HG03558 (cell line): Measurements from ENCODE around the gene TSKS.
"Not testable (repeated sequence)": the region's sequence is repeated elsewhere in the genome, so short reads cannot be mapped to it uniquely, and the experiment has no call there.

Experiments
- ATAC-seq: cut with Tn5 transposase; IDR thresholded peaks from one replicate; pipeline ENCODE4 v1.9.1; 2021; ENCODE audit warnings: moderate number of reproducible peaks; ENCODE audit not compliant: unreplicated experiment; ENCODE audit errors: extremely low read depth

Gene TSKS

DNA sequence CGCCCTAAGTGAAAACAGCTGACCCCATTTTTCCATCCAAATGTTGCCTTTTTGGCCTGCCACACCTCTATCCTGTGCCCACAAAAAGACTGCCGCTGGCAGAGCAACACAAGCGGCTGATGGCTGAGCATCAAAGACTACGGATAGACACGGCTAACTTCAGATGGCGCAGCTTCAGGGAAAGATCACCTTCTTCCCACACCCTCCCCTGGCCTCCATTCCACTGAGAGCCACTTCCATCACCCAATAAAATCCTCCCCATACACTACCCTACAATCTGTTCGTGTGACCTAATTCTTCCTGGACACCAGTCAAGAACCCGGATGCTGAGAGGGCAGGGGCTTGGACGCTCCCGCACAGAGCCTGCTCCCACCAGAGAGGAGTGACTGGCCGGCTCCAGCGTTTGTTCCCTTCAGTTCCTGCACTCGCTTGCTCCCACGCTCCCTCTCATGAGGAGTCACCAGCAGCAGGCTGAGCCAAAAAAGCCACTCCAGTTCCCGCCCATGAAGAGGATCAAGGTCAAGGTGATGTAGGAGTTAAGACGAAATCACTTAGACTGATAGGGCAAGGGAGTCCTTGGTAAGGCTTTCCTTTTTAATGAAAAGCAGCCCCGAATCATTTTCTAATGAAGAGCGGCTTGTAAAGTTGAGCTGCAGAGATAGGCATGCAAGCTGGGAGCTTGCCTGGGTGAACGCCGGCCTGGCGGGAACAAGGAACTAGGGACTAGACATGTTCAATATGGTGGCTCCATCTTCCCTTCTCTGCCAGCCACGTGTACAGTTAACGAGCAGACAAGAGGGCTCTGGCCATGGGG, 35.7 kb downstream of the TSKS start:
- no peak for ATAC-seq

DNA sequence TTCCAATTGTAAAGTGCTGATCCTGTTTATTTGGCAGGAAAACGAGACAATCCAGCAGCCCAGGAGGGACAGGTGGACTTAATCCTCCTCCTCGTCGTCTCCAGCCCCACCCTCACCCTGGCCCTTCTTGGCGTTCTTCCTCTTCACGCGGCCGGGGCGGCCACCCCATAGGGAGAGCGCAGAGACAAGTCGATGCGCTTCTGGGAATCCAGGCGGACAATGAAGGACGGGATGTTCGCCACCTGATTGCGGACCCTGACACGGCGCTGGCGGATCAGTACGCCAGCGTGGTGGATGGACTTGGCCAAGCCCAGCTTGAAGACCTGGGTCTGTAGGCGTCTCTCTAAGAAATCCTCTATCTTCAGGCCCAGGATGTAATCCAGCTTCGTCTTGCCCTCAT, 43.7 kb downstream of the TSKS start:
- not testable (repeated sequence) for ATAC-seq

DNA sequence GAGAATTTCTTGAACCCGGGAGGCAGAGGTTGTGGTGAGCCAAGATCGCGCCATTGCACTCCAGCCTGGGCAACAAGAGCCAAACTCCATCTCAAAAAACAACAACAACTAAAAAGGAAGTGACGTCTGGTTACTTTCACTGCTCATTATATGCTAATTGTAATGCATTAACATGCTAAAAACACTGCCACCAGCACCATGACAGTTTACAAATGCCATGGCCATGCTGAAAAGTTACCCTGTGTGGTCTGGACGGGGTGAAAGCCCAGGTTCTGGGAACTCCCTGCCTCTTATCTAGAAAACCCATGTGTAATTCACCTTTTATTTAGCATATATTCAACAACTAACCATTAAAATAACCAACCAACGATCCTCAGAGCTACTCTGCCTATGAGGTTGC, 44.1 kb downstream of the TSKS start:
- ATAC-seq: no peak

- ATAC-seq: no peak
These were observed 44.6 kb downstream of the TSKS start for GRCh38 chr19:49718511-49718910.

DNA sequence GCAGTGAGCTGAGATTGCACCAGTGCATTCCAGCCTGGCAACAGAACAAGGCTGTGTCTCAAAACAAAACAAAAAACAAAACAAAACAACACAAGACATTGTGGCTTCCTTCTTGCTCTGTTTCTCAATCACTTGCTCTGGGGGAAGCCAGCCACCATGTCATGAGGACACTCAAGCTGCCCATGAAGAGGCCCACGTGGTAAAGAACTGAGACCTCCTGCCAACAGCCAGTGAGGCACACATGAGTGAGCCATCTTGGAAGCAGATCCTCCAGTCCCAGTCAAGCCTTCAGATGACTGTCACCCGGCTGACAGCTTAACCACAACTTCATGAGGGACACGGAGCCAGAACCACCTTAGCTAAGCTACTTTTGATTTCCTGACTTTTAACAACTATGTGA, 47.0 kb downstream of the TSKS start:
- ATAC-seq: no peak

DNA sequence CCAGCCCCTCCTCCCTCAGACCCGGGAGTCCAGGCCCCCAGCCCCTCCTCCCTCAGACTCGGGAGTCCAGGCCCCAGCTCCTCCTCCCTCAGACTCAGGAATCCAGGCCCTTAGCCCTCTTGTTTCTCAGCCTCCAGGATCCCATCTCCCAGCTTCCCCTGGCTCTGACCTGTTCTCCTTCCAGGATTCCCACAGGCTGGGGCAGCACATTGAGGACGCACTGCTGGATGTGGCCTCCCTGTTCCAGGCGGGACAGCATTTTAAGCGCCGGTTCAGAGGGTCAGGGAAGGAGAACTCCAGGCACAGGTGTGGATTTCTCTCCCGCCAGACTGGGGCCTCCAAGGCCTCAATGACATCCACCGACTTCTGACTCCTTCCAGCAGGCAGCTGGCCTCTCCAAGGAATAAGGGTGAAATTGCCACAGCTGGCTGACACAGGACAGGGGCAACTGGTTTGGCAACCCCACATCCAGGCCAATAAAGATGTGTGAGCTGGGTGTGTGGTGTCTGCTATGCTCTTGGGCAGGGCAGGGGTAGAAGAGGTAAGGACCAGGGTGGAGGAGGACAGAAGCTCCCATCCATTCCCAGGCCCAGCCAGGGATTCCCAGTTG, 49.8 kb downstream of the TSKS start:
- ATAC-seq: no peak

DNA sequence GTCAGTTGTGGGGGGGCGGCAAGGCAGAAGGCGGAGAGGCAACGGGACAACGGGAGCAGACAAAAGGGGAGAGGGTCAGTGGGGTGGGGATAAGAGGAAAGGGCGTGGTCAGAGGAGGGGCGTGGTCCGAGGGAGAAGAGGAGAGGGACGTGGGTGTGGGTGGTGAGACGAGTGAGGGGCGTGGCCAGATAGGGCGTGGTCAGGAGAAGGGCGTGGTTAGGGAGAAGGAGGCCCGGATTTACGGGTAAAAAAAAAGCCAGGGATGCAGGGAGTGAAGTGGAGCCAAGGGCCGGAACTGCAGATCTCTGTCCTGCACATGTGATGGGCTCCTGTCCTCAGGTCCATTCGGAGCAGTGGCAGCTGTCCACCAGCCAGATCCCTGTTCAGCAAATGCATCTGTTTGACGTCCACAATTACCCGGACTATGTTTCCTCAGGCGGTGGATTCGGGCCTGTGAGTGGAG, 50.7 kb downstream of the TSKS start:
- no peak for ATAC-seq

DNA sequence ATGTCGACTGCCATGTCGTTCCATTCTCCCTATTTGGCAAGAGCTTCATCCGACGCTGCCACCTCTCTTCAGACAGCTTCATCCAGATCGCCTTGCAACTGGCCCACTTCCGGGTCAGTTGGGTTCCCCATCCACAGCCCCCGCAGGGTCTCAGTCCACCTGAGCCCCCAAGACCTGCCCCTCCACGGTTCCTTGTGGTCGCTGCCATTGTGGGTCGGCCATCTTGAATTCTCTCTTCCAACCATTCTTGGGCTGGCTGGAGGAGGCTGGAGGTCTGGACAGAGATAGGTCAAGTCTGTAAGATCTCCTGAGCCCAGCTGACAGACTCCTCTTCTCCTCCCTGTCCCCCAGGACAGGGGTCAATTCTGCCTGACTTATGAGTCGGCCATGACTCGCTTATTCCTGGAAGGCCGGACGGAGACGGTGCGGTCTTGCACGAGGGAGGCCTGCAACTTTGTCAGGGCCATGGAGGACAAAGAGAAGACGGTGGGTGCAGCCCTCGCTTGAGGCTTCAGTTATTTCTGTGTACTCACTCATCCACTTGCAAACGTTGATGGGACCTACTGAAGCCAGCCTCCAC, 52.6 kb downstream of the TSKS start:
- ATAC-seq: no peak

DNA sequence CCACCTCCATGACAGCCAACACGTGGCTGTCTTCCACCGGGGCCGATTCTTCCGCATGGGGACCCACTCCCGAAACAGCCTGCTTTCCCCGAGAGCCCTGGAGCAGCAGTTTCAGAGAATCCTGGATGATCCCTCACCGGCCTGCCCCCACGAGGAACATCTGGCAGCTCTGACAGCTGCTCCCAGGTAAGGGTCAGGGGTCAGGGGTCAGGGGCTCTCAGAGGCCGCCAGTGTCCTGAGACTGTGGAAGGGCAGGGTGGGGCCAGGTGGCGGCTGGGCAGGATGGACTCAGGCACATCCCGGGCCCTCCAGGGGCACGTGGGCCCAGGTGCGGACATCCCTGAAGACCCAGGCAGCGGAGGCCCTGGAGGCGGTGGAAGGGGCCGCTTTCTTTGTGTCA, 57.2 kb downstream of the TSKS start:
- ATAC-seq: no peak

- ATAC-seq: no peak
These were observed 58.0 kb downstream of the TSKS start for GRCh38 chr19:49704888-49705642.

DNA sequence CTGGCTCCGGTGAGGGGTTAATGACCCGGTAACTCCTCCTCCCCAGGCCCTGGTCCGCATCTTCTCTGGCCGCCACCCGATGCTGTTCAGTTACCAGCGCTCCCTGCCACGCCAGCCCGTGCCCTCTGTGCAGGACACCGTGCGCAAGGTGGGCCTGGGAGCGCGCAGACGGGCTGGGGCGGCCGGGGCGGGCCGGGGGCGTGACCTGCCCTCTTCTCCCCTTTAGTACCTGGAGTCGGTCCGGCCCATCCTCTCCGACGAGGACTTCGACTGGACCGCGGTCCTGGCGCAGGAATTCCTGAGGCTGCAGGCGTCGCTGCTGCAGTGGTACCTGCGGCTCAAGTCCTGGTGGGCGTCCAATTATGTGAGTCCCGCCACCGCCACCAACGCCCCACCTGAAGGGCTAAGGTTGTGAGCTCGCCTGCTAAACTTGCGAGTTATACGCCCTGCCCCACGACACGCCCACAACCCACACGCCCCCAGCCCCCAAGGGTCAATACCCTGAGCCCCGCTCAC, 61.8 kb downstream of the TSKS start:
- no peak for ATAC-seq

DNA sequence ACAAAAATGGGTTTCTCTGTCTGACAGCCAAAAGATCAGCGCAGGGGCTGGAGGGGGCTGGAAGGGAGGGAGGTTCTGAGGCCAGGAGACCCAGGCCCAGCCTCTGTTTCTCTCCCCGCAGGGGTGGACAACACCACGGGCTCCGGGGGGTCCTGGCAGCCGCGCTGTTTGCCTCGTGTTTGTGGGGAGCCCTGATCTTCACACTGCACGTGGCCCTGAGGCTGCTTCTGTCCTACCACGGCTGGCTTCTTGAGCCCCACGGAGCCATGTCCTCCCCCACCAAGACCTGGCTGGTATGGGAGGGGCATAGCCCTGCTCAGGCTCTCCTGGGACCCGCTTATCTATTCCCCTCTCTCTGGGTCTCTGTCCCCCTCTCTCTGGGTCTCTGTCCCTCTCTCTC, 62.5 kb downstream of the TSKS start:
- no peak for ATAC-seq

- no peak for ATAC-seq
These were observed 63.7 kb downstream of the TSKS start for GRCh38 chr19:49699364-49699763.

DNA sequence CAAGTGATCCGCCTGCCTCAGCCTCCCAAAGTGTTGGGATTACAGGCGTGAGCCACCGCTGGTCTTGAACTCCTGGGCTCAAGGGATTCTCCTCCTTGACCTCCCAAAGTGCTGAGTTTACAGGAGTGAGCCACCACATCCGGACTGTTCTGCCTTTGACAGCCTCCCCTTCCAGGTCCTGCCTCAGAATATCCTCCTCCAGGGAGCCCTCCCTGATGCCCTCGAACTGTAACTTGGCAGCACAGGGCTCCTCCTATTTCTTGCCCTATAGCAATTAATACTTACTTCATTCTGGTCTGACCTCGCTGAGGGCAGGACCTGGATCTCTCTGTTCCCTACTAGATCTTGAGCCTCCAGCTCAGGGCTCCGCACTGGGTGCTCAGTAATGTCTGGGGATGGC, 66.2 kb downstream of the TSKS start:
- ATAC-seq: no peak

GRCh38 chr19:49696115-49696514, 67.0 kb downstream of the TSKS start:
- no peak for ATAC-seq

GRCh38 chr19:49692147-49692506, 71.0 kb downstream of the TSKS start:
- no peak for ATAC-seq

- no peak for ATAC-seq
These were observed 71.6 kb downstream of the TSKS start for GRCh38 chr19:49691243-49692146.

- no peak for ATAC-seq
These were observed 72.4 kb downstream of the TSKS start, which contains the start of gene CPT1C for GRCh38 chr19:49690656-49691242. Gene CPT1C (plus strand): TSS chr19:49691116. CDS start chr19:49692253, 1,137 bp downstream.

GRCh38 chr19:49690079-49690655, 72.9 kb downstream of the TSKS start:
- no peak for ATAC-seq
